GDM1 (cell line): ENCODE measurements around the gene SPATA32.

Experiments
- DNase-seq: peaks from one replicate; lab custom pipeline; 2025; lab: John Stamatoyannopoulos, UW

The SPATA32 gene

DNA sequence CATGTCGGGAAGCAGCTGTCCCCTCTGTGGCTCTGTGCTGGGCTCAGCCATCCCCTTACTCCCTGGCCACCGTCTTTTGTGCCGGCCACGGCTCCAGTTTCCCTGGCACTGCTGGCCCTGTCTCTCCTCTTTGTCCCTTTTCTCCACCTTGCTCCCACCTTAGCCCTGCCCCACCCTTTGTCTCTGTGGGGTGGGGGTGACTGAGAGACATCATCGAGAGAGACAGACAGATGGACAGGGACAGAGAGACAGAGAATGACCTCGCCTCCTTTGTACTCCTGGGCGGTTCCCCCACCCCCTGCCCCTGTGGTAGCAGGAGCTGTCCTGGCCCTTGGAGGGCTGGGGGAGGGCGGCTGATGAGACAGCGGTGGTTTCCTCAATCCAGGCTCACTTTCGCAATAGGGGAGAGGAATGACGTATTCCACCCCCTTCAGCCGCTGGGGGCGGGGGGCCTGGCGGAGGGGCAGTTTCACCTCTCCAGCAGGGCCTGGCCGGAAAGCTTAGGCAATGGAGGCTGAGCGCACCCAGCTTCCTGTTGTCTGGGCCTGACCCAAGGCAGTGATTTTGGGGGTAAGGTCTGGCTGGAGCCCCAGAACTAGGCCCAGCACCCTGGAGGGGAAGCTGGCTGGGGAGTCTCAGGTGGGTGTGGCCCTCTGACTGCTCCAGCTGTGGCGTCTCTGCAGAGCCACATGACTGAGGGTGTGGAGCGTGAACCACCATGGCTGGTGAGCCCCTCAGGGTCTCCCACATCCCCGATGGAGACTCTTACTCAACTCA, 32.9 kb downstream of the SPATA32 start:
- peak; percentile 65 for DNase-seq

- DNase-seq: no peak
These were observed 33.8 kb downstream of the SPATA32 start for GRCh38 chr17:45227926-45228762.

- DNase-seq: no peak
These were observed 34.6 kb downstream of the SPATA32 start for GRCh38 chr17:45227101-45227925.

GRCh38 chr17:45226576-45226975, 35.3 kb downstream of the SPATA32 start:
- no peak for DNase-seq

GRCh38 chr17:45225964-45226530, 35.8 kb downstream of the SPATA32 start:
- DNase-seq: peak; percentile 99

- DNase-seq: peak; percentile 56
These were observed 36.7 kb downstream of the SPATA32 start for GRCh38 chr17:45225051-45225700.

DNA sequence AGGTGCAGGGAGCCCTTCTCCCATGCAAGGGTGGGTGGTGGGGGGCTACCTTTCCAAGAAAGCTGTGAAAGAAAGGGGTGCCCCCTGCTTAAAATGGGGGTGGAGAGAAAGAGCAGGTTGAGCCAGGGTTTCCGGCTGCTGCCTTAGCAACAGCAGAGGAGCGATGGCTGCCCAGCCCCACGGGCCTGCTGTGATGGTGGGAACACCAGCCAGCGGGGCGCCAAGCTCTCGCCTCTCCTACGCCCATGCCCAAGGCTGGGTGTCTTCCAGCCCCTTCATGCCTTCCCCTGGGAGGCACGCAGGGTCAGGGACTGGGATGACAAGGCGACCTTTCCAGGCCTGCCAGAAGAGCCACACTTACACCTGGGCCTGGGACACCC, 37.2 kb downstream of the SPATA32 start:
- DNase-seq: no peak

DNA sequence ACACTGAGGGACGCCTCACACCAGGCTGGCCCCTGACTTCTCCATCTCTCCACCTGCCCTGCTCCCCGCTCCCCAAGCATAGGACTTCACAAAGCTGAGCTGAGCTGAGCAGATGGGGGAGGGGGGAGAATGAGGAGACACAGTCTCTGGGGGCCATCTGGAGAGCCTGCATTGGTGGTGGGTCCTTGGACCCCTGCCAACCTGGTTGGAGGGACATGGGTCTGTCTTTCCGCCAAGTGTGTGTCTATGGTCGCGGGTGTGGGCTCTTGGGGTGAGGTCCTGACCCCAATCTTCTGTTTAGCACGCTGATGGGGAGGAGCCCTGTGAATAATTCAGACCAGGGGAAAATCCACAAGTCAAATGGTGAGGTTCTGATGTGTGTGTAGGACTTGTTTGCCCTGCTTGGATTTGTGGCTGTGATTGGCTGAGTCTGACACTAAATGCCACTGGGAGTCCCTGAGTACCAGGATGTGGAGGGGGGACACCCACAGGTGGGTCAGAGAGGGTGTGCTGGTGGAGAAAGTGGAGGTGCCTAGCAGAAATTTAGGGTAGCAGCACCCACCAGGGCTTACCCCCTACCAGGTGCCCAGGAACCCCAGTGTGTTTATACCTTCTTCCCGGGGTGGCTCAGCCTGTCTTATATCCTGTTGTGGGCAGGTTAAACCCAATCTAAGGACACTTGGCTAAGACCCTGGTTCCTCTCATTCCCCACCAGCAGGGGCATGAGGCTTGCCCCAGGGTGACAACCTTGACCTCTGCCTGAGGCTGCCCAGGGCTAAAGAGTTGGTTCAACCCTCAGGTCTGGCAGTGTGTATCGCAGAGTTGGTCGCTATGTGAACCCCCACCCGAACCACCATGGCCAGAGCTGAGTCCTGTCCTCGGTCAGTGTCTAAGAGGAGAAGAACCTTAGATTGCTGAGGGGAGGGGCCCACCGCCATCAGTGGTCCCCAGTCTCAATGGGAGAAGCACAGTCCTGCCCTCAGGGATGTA, 38.1 kb downstream of the SPATA32 start:
- DNase-seq: no peak

- DNase-seq: no peak
These were observed 38.8 kb downstream of the SPATA32 start for GRCh38 chr17:45222996-45223538.

GRCh38 chr17:45222289-45222995, 39.5 kb downstream of the SPATA32 start:
- no peak for DNase-seq

DNA sequence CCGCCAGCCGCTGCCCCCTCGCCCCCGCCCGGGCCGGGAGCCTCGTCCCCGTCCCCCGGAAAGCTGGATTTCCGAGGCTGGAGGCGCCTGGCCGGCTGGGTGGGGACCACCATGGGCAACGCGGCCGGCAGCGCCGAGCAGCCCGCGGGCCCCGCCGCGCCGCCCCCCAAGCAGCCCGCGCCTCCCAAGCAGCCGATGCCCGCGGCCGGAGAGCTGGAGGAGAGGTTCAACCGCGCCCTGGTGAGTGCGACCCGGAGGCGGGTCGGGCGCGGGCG, 39.9 kb downstream of the SPATA32 start:
- DNase-seq: no peak

- DNase-seq: peak; percentile 69
These were observed 40.5 kb downstream of the SPATA32 start, which contains the start of gene FMNL1 for GRCh38 chr17:45221081-45222013. FMNL1 (plus strand) TSS chr17:45221885; CDS start chr17:45222125, 240 bp downstream.

DNA sequence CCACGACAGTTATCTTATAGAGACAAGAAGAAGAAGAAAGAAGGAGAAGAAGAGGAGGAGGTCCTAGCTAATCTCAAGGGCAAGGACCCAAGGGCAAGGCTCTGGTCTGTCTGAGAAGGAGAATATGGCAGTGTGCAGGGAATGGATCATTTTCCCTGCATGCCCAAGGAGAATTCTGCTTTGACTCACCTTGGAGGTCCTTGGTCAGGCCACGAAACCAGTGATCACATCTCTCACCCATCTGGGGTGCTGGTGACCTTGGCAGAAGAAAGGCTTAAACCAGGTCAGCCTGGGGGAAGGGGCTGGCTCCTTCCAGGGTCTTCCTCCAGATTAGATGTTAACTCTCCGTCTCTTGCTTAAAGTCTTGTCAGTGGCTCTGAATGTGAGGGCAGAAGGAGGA, 41.8 kb downstream of the SPATA32 start:
- DNase-seq: no peak

- DNase-seq: peak; percentile 50
These were observed 42.8 kb downstream of the SPATA32 start for GRCh38 chr17:45218895-45219661.
